Measurements from ENCODE around the gene ERLIN1. TPM values are rescaled to one million over a fixed set of nuclear protein-coding genes. Genes with fewer than 3 reads are reported as not detected.
"Not testable (repeated sequence)": the region's sequence is repeated elsewhere in the genome, so short reads cannot be mapped to it uniquely, and the experiment has no call there.

Gene ERLIN1
- polyA plus RNA-seq, 1 donor: 73.6 TPM

GRCh38 chr10:100138921-100139496, 46.8 kb downstream of the ERLIN1 start:
- Histone ChIP-seq H3K9me3 (ENCODE audit: control insufficient read depth, low read depth, low read length) (no peaks in the 10 kb centered on the region), H3K4me3 (ENCODE audit: low read length) (no peak overlapping the region), H3K27ac (ENCODE audit: low read length) (no peak overlapping the region), H3K36me3 (ENCODE audit: control insufficient read depth, insufficient read depth, low read length) (no peaks in the 10 kb centered on the region), H3K4me1 (ENCODE audit: control insufficient read depth, insufficient read depth, low read length) (no peaks in the 10 kb centered on the region), H3K27me3 (ENCODE audit: control insufficient read depth, insufficient read depth, low read length) (peaks cover 3% of the 10 kb centered on the region)
- WGBS (ENCODE audit: insufficient coverage, low lambda C conversion rate): 60% methylated on average over 1 of the region's 7 CpGs
- DNase-seq: no peak

- Histone ChIP-seq H3K9me3 (ENCODE audit: control insufficient read depth, low read depth, low read length) (no peaks in the 10 kb centered on the region), H3K4me1 (ENCODE audit: control insufficient read depth, insufficient read depth, low read length) (no peaks in the 10 kb centered on the region), H3K4me3 (ENCODE audit: low read length) (no peak overlapping the region), H3K36me3 (ENCODE audit: control insufficient read depth, insufficient read depth, low read length) (no peaks in the 10 kb centered on the region), H3K27ac (ENCODE audit: low read length) (no peak overlapping the region), H3K27me3 (ENCODE audit: control insufficient read depth, insufficient read depth, low read length) (no peaks in the 10 kb centered on the region)
- no peak for DNase-seq
These were observed 50.3 kb downstream of the ERLIN1 start for GRCh38 chr10:100135486-100135885.

GRCh38 chr10:100133801-100134200, 52.0 kb downstream of the ERLIN1 start:
- no peaks in the 10 kb centered on the region for H3K4me1 ChIP-seq (ENCODE audit: control insufficient read depth, insufficient read depth, low read length)
- no peak for DNase-seq
- H3K27me3 ChIP-seq (ENCODE audit: control insufficient read depth, insufficient read depth, low read length): no peaks in the 10 kb centered on the region
- WGBS (ENCODE audit: insufficient coverage, low lambda C conversion rate): no CpG with 5 or more reads among the region's 1 CpG
- no peaks in the 10 kb centered on the region for H3K9me3 ChIP-seq (ENCODE audit: control insufficient read depth, low read depth, low read length)
- no peaks in the 10 kb centered on the region for H3K36me3 ChIP-seq (ENCODE audit: control insufficient read depth, insufficient read depth, low read length)
- no peak overlapping the region for H3K27ac ChIP-seq (ENCODE audit: low read length)
- H3K4me3 ChIP-seq (ENCODE audit: low read length): no peak overlapping the region

GRCh38 chr10:100132427-100132826, 53.4 kb downstream of the ERLIN1 start:
- no peak for DNase-seq
- WGBS (ENCODE audit: insufficient coverage, low lambda C conversion rate): no CpG with 5 or more reads among the region's 2 CpGs
- Histone ChIP-seq H3K27me3 (ENCODE audit: control insufficient read depth, insufficient read depth, low read length) (no peaks in the 10 kb centered on the region), H3K27ac (ENCODE audit: low read length) (no peak overlapping the region), H3K9me3 (ENCODE audit: control insufficient read depth, low read depth, low read length) (no peaks in the 10 kb centered on the region), H3K36me3 (ENCODE audit: control insufficient read depth, insufficient read depth, low read length) (no peaks in the 10 kb centered on the region), H3K4me1 (ENCODE audit: control insufficient read depth, insufficient read depth, low read length) (no peaks in the 10 kb centered on the region), H3K4me3 (ENCODE audit: low read length) (no peak overlapping the region)

DNA sequence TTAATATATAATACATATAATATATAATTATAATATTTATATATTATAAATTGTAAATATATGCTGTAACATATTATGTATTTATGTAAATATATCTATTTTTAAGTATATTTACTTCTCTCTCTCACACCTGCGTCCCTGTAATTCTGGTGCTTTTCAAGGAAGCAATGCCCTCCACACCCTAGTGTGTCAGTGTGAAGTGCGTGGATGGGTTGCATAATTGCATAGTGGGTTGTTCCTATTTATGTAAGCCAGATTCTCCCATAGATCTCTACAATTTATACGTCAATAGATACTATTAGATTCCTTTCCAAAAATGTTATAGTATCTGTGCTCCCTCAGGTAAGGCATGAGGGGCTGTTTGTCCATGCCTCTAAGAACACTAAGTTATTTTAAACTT, 54.3 kb downstream of the ERLIN1 start:
- no peak overlapping the region for H3K27ac ChIP-seq (ENCODE audit: low read length)
- DNase-seq: no peak
- no peaks in the 10 kb centered on the region for H3K4me1 ChIP-seq (ENCODE audit: control insufficient read depth, insufficient read depth, low read length)
- no peak overlapping the region for H3K4me3 ChIP-seq (ENCODE audit: low read length)
- no peaks in the 10 kb centered on the region for H3K27me3 ChIP-seq (ENCODE audit: control insufficient read depth, insufficient read depth, low read length)
- H3K9me3 ChIP-seq (ENCODE audit: control insufficient read depth, low read depth, low read length): no peaks in the 10 kb centered on the region
- 100% methylated on average over 1 of the region's 3 CpGs for WGBS (ENCODE audit: insufficient coverage, low lambda C conversion rate)
- H3K36me3 ChIP-seq (ENCODE audit: control insufficient read depth, insufficient read depth, low read length): no peaks in the 10 kb centered on the region

DNA sequence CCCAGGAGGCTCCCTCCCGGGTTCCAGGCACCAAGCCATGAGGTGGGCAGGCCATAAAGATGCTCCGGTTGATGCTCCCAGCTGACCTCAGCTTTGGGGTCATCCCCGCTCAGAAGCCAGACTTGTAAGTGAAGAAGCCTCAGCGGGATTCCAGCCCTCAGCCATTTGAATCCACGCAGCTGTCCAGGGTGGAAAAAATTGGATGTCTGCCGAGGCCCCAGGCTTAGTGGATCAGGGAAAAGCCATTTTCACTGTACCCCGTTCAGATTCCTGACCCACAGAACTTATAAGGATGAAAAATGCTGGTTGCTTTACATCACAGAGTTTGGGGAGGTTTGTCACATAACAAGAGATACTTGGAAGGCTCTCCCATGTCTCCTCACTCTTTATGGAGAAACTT, 55.0 kb downstream of the ERLIN1 start:
- Histone ChIP-seq H3K27ac (ENCODE audit: low read length) (no peak overlapping the region), H3K9me3 (ENCODE audit: control insufficient read depth, low read depth, low read length) (no peaks in the 10 kb centered on the region), H3K4me1 (ENCODE audit: control insufficient read depth, insufficient read depth, low read length) (no peaks in the 10 kb centered on the region), H3K36me3 (ENCODE audit: control insufficient read depth, insufficient read depth, low read length) (no peaks in the 10 kb centered on the region), H3K27me3 (ENCODE audit: control insufficient read depth, insufficient read depth, low read length) (no peaks in the 10 kb centered on the region), H3K4me3 (ENCODE audit: low read length) (no peak overlapping the region)
- no peak for DNase-seq
- no CpG with 5 or more reads among the region's 7 CpGs for WGBS (ENCODE audit: insufficient coverage, low lambda C conversion rate)

DNA sequence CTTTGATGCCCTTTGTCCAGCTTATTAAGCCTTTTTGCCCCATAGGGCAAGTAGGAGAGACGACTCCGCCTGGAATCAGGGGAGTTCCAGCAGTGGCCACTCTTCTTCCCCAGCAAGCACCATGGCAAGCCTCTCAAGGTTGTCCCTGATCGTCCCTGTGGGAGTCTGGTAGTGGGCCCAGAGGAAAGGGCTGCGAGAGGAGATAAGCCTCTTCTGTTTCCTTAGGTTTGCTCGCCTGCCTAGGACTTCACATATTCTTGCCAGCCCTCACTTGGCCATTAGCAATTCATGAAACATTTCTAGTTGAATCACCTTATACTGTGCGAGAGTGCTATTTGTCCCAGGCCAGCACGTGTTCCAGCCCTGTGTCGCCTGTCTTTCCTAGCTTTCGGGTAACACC, 56.4 kb downstream of the ERLIN1 start:
- Histone ChIP-seq H3K36me3 (ENCODE audit: control insufficient read depth, insufficient read depth, low read length) (no peaks in the 10 kb centered on the region), H3K9me3 (ENCODE audit: control insufficient read depth, low read depth, low read length) (no peaks in the 10 kb centered on the region), H3K27me3 (ENCODE audit: control insufficient read depth, insufficient read depth, low read length) (no peaks in the 10 kb centered on the region), H3K4me1 (ENCODE audit: control insufficient read depth, insufficient read depth, low read length) (no peaks in the 10 kb centered on the region), H3K27ac (ENCODE audit: low read length) (no peak overlapping the region), H3K4me3 (ENCODE audit: low read length) (no peak overlapping the region)
- no peak for DNase-seq
- WGBS (ENCODE audit: insufficient coverage, low lambda C conversion rate): 89% methylated on average over 3 of the region's 9 CpGs

DNA sequence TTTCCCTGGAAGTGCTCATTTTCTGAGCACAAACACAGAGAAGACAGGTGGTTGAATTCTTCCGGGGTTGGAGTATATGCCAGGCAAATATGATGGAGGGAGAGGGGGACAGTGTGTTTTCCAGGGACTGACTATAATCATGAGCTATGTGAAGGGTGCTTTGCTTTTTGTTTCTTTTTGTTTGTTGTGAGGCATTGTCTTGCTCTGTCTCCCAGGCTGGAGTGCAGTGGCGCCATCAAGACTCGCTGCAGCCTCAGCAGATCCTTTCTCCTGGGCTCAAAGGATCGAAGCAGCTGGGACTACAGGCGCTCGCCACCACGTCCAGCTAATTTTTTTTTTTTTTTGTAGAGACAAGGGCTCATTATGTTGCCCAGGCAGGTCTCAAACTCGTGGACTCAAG, 56.9 kb downstream of the ERLIN1 start:
- Histone ChIP-seq H3K4me1 (ENCODE audit: control insufficient read depth, insufficient read depth, low read length) (no peaks in the 10 kb centered on the region), H3K9me3 (ENCODE audit: control insufficient read depth, low read depth, low read length) (no peaks in the 10 kb centered on the region), H3K36me3 (ENCODE audit: control insufficient read depth, insufficient read depth, low read length) (no peaks in the 10 kb centered on the region), H3K27ac (ENCODE audit: low read length) (no peak overlapping the region), H3K27me3 (ENCODE audit: control insufficient read depth, insufficient read depth, low read length) (no peaks in the 10 kb centered on the region), H3K4me3 (ENCODE audit: low read length) (no peak overlapping the region)
- WGBS (ENCODE audit: insufficient coverage, low lambda C conversion rate): no CpG with 5 or more reads among the region's 8 CpGs
- no peak for DNase-seq

- not testable (repeated sequence) for H3K4me1 ChIP-seq (ENCODE audit: control insufficient read depth, insufficient read depth, low read length); H3K9me3 ChIP-seq (ENCODE audit: control insufficient read depth, low read depth, low read length); H3K4me3 ChIP-seq (ENCODE audit: low read length); H3K27ac ChIP-seq (ENCODE audit: low read length); DNase-seq; H3K36me3 ChIP-seq (ENCODE audit: control insufficient read depth, insufficient read depth, low read length); H3K27me3 ChIP-seq (ENCODE audit: control insufficient read depth, insufficient read depth, low read length)
- WGBS (ENCODE audit: insufficient coverage, low lambda C conversion rate): no CpG with 5 or more reads among the region's 2 CpGs
These were observed 60.5 kb downstream of the ERLIN1 start for GRCh38 chr10:100125335-100125734.

- 100% methylated on average over 2 of the region's 4 CpGs for WGBS (ENCODE audit: insufficient coverage, low lambda C conversion rate)
- H3K36me3 ChIP-seq (ENCODE audit: control insufficient read depth, insufficient read depth, low read length): no peaks in the 10 kb centered on the region
- peaks cover 5% of the 10 kb centered on the region for H3K27me3 ChIP-seq (ENCODE audit: control insufficient read depth, insufficient read depth, low read length)
- DNase-seq: no peak
- no peaks in the 10 kb centered on the region for H3K9me3 ChIP-seq (ENCODE audit: control insufficient read depth, low read depth, low read length)
- H3K4me3 ChIP-seq (ENCODE audit: low read length): no peak overlapping the region
- no peaks in the 10 kb centered on the region for H3K4me1 ChIP-seq (ENCODE audit: control insufficient read depth, insufficient read depth, low read length)
- no peak overlapping the region for H3K27ac ChIP-seq (ENCODE audit: low read length)
These were observed 61.7 kb downstream of the ERLIN1 start for GRCh38 chr10:100124097-100124496.

GRCh38 chr10:100122780-100123179, 63.0 kb downstream of the ERLIN1 start:
- peaks cover 5% of the 10 kb centered on the region for H3K27me3 ChIP-seq (ENCODE audit: control insufficient read depth, insufficient read depth, low read length)
- no peaks in the 10 kb centered on the region for H3K36me3 ChIP-seq (ENCODE audit: control insufficient read depth, insufficient read depth, low read length)
- H3K9me3 ChIP-seq (ENCODE audit: control insufficient read depth, low read depth, low read length): no peaks in the 10 kb centered on the region
- H3K4me1 ChIP-seq (ENCODE audit: control insufficient read depth, insufficient read depth, low read length): no peaks in the 10 kb centered on the region
- no peak for DNase-seq
- no peak overlapping the region for H3K4me3 ChIP-seq (ENCODE audit: low read length)
- no peak overlapping the region for H3K27ac ChIP-seq (ENCODE audit: low read length)

All from large intestine (tissue), 3 donors.